GM15510 (cell line): ENCODE measurements around the gene CYP1A2.
A peak's percentile ranks its signal among the peaks of the same experiment; 100 is the strongest.

Experiments used
- POLR2A ChIP-seq: IDR thresholded peaks from 3 replicates; pipeline ENCODE4 v1.6.1; 2011; ENCODE audit warnings: borderline replicate concordance; ENCODE audit not compliant: insufficient read length; ENCODE audit errors: extremely low read depth

Gene CYP1A2

GRCh38 chr15:74789171-74789631 is 40.6 kb downstream of the CYP1A2 start:
- peak; percentile 54 for TF ChIP-seq POLR2A

- TF ChIP-seq POLR2A: no peak
Measured at GRCh38 chr15:74789741-74790079, 41.1 kb downstream of the CYP1A2 start.

GRCh38 chr15:74790080-74790916 is 41.7 kb downstream of the CYP1A2 start:
- TF ChIP-seq POLR2A: no peak

GRCh38 chr15:74791007-74791406 is 42.4 kb downstream of the CYP1A2 start:
- no peak for TF ChIP-seq POLR2A

GRCh38 chr15:74791667-74792066 is 43.0 kb downstream of the CYP1A2 start:
- no peak for TF ChIP-seq POLR2A

- TF ChIP-seq POLR2A: no peak
Measured at GRCh38 chr15:74792227-74793016, 43.8 kb downstream of the CYP1A2 start.

GRCh38 chr15:74793135-74794028 is 44.7 kb downstream of the CYP1A2 start:
- no peak for TF ChIP-seq POLR2A

GRCh38 chr15:74794248-74794969 is 45.8 kb downstream of the CYP1A2 start:
- no peak for TF ChIP-seq POLR2A

GRCh38 chr15:74794970-74795349 is 46.3 kb downstream of the CYP1A2 start:
- TF ChIP-seq POLR2A: no peak

- no peak for TF ChIP-seq POLR2A
Measured at GRCh38 chr15:74795966-74796625, 47.5 kb downstream of the CYP1A2 start.

GRCh38 chr15:74798388-74799254 is 50.0 kb downstream of the CYP1A2 start:
- TF ChIP-seq POLR2A: no peak

GRCh38 chr15:74799255-74799855 is 50.7 kb downstream of the CYP1A2 start:
- peak; percentile 15 for TF ChIP-seq POLR2A
